ENCODE results near the gene NBDY.

Gene NBDY

GRCh38 chrX:56788229-56788628 lies 59.2 kb downstream of the NBDY start:
- TF ChIP-seq TAF1 (IDR thresholded peaks at IDR 0.05; ENCODE audit: borderline replicate concordance, insufficient read depth, low read length) = no peak
- no peak for TF ChIP-seq SIN3A (IDR thresholded peaks at IDR 0.05; ENCODE audit: borderline replicate concordance, insufficient read depth, low read length)
- TF ChIP-seq, protein P1, sequence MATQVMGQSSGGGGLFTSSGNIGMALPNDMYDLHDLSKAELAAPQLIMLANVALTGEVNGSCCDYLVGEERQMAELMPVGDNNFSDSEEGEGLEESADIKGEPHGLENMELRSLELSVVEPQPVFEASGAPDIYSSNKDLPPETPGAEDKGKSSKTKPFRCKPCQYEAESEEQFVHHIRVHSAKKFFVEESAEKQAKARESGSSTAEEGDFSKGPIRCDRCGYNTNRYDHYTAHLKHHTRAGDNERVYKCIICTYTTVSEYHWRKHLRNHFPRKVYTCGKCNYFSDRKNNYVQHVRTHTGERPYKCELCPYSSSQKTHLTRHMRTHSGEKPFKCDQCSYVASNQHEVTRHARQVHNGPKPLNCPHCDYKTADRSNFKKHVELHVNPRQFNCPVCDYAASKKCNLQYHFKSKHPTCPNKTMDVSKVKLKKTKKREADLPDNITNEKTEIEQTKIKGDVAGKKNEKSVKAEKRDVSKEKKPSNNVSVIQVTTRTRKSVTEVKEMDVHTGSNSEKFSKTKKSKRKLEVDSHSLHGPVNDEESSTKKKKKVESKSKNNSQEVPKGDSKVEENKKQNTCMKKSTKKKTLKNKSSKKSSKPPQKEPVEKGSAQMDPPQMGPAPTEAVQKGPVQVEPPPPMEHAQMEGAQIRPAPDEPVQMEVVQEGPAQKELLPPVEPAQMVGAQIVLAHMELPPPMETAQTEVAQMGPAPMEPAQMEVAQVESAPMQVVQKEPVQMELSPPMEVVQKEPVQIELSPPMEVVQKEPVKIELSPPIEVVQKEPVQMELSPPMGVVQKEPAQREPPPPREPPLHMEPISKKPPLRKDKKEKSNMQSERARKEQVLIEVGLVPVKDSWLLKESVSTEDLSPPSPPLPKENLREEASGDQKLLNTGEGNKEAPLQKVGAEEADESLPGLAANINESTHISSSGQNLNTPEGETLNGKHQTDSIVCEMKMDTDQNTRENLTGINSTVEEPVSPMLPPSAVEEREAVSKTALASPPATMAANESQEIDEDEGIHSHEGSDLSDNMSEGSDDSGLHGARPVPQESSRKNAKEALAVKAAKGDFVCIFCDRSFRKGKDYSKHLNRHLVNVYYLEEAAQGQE (IDR thresholded peaks at IDR 0.05; ENCODE audit: insufficient read depth in 1 of 2, low read depth in 2 of 2, low read length in 2 of 2) = no peak
- no peak for TF ChIP-seq FOXP2 (optimal IDR thresholded peaks at IDR 0.05; ENCODE audit: borderline replicate concordance, extremely low read depth, extremely low read length, insufficient read depth)
- TF ChIP-seq POLR2AphosphoS5 (IDR thresholded peaks at IDR 0.05; ENCODE audit: low read depth, low read length) = no peak

- TF ChIP-seq POLR2AphosphoS5 (IDR thresholded peaks at IDR 0.05; ENCODE audit: low read depth, low read length) (no peak), TAF1 (IDR thresholded peaks at IDR 0.05; ENCODE audit: borderline replicate concordance, insufficient read depth, low read length) (no peak), FOXP2 (optimal IDR thresholded peaks at IDR 0.05; ENCODE audit: borderline replicate concordance, extremely low read depth, extremely low read length, insufficient read depth) (no peak), SIN3A (IDR thresholded peaks at IDR 0.05; ENCODE audit: borderline replicate concordance, insufficient read depth, low read length) (no peak)
- TF ChIP-seq, protein P1 (IDR thresholded peaks at IDR 0.05; ENCODE audit: insufficient read depth in 1 of 2, low read depth in 2 of 2, low read length in 2 of 2) = no peak
Measured at GRCh38 chrX:56788717-56789122, 59.7 kb downstream of the NBDY start.

DNA sequence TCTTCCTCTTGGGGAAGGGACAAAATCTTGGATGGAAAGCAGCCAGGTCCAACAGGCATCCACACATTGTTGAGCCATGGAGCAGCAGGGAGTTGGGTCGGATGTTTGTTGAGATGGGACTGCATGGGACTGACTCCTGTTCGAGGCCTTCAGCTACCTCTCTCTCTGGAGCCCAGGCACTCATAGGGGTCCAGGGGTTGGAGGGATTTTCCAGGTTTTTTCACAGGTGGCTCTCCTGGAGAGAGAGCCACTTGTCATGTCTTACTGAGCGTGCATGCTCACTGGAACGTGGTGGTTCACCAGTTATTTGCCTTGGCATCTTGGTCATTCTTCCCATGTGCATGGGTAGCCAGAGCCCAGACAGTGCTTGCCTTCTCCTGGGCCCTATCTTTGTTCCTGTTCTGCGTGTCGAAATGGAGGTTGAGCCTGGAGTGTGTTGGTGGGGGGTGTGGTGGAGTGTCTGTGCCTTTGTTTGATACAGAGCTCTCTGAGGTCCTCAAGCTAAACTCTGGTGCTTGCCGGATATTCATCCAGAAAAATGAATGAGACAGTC lies 60.6 kb downstream of the NBDY start:
- TF ChIP-seq TAF1 (IDR thresholded peaks at IDR 0.05; ENCODE audit: borderline replicate concordance, insufficient read depth, low read length) = no peak
- TF ChIP-seq SIN3A (IDR thresholded peaks at IDR 0.05; ENCODE audit: borderline replicate concordance, insufficient read depth, low read length) = no peak
- TF ChIP-seq, protein P1 (IDR thresholded peaks at IDR 0.05; ENCODE audit: insufficient read depth in 1 of 2, low read depth in 2 of 2, low read length in 2 of 2) = no peak
- no peak for TF ChIP-seq FOXP2 (optimal IDR thresholded peaks at IDR 0.05; ENCODE audit: borderline replicate concordance, extremely low read depth, extremely low read length, insufficient read depth)

GRCh38 chrX:56790778-56791177 lies 61.7 kb downstream of the NBDY start:
- TF ChIP-seq POLR2AphosphoS5 (IDR thresholded peaks at IDR 0.05; ENCODE audit: low read depth, low read length) (no peak), SIN3A (IDR thresholded peaks at IDR 0.05; ENCODE audit: borderline replicate concordance, insufficient read depth, low read length) (no peak), TAF1 (IDR thresholded peaks at IDR 0.05; ENCODE audit: borderline replicate concordance, insufficient read depth, low read length) (no peak), FOXP2 (optimal IDR thresholded peaks at IDR 0.05; ENCODE audit: borderline replicate concordance, extremely low read depth, extremely low read length, insufficient read depth) (no peak)
- TF ChIP-seq, protein P1 (IDR thresholded peaks at IDR 0.05; ENCODE audit: insufficient read depth in 1 of 2, low read depth in 2 of 2, low read length in 2 of 2) = no peak

GRCh38 chrX:56791456-56791855 lies 62.4 kb downstream of the NBDY start:
- TF ChIP-seq FOXP2 (optimal IDR thresholded peaks at IDR 0.05; ENCODE audit: borderline replicate concordance, extremely low read depth, extremely low read length, insufficient read depth) (no peak), SIN3A (IDR thresholded peaks at IDR 0.05; ENCODE audit: borderline replicate concordance, insufficient read depth, low read length) (no peak), TAF1 (IDR thresholded peaks at IDR 0.05; ENCODE audit: borderline replicate concordance, insufficient read depth, low read length) (no peak), POLR2AphosphoS5 (IDR thresholded peaks at IDR 0.05; ENCODE audit: low read depth, low read length) (no peak)
- TF ChIP-seq, protein P1 (IDR thresholded peaks at IDR 0.05; ENCODE audit: insufficient read depth in 1 of 2, low read depth in 2 of 2, low read length in 2 of 2) = no peak
